ENCODE results near the gene SLC22A13.
"Not testable (repeated sequence)": the region's sequence is repeated elsewhere in the genome, so short reads cannot be mapped to it uniquely, and the experiment has no call there.

The SLC22A13 gene

DNA sequence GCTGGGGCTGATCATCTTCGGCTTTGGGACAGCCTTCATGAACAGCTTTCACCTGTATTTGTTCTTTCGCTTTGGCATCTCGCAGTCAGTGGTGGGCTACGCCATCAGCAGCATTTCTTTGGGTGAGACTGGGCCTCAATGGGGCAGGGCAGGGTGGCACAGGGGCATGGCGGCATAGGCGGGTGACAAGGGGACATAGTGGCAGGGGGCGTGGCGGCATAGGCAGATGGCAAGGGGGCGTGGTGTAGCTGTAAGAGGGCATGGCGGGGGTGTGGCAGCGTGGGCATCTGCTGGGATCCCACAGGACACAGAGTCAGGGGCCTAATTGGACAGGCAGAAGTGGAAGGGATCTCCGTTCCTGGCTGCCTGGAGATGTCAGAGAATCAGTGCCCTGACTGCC, 42.0 kb downstream of the SLC22A13 start:
- DNase-seq (ENCODE audit: low read depth), result no peak

DNA sequence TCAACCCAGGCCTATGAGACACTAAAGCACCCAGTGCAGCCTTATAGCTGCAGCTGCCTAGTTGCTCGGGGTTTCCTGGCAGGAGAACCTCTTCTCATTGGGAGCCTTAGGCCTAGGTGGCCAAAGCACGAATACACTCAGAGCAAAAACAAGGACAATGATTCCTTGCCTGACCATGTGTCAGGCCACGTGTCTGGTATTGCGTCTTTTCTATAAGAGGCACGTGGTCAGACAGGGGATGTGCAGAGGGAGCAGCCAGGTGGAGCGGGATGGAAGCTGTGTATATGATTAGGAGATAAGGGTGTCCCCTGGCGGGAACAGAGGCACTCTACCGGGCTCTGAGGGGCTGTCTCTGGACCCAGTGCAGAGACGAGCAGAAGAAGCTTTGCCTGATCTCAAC, 42.8 kb downstream of the SLC22A13 start:
- no peak for DNase-seq (ENCODE audit: low read depth)

DNA sequence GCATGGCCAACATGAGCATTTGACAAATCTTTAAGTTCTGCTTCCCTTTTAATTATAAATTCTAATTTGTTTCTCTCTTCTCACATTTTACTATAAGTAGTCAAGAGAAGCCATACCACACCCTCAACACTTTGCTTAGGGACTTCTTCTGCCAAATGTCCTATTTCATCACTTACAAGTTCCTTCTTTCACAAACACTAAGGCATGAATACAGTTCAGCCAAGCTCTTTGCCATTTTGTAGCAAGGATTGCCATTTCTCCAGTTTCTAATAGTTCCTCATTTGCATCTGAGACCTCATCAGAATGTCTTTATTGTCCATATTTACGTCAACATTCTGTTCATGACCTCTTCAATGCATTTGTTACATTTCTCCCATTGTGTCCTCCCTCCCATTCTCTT, 45.9 kb downstream of the SLC22A13 start:
- no peak for DNase-seq (ENCODE audit: low read depth)

DNA sequence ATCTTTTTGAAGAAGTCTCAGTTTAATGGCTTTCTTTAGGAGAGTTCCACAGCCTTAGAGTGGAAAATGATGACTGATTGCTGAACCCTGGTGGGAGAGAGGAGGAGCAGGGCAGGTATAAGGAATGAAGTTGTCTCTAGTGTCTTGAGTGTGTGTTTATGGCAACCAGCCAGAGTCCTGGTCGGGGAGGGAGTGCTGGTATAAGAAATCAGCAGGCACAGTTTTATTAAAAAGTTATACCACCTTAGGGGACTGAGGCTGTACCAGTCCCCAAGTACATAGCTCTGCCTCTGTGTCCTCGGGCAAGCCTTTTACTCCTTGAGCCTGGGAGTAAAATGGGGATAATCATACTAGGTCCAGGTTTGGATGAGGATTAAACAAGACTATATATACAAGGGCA, 46.3 kb downstream of the SLC22A13 start:
- DNase-seq (ENCODE audit: low read depth), result no peak

DNA sequence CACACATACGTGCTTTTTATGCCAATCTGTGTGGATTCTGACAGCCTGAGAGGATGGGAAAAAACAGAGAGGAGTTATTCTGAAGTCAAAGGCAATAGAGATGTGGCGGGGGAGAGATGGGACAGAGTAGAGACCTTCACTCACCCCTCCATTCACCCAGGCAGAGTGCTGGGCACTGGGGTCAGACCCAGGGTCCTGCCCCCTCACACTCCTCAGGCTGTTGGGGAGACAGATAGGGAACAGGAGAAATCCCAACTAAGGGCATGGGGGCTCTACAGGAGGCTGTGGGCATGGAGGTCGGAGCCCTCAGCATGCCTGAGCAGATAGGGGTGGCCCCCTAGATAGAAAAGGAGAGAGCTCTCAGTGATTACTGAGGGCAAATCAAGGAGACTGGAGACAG, 46.7 kb downstream of the SLC22A13 start:
- DNase-seq (ENCODE audit: low read depth), result no peak

DNA sequence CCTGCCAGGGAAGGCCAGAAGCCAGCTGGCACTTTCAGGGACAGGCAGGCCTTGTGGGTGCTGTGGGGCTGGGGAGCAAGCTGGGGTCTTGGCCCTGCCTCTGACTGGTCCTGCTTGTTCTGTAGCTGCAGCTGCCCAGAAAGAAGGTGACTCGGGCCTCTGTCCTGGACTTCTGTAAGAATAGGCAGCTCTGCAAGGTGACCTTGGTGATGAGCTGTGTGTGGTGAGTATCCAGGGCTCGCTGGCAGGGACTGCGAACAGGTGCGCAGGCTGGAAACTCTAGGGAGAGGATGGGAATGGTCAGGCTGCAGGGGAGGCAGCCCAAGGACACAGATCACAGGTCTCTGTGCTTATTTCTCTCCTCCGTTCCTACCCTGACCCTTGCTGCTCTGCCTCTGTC, 47.7 kb downstream of the SLC22A13 start:
- DNase-seq (ENCODE audit: low read depth), result no peak

DNA sequence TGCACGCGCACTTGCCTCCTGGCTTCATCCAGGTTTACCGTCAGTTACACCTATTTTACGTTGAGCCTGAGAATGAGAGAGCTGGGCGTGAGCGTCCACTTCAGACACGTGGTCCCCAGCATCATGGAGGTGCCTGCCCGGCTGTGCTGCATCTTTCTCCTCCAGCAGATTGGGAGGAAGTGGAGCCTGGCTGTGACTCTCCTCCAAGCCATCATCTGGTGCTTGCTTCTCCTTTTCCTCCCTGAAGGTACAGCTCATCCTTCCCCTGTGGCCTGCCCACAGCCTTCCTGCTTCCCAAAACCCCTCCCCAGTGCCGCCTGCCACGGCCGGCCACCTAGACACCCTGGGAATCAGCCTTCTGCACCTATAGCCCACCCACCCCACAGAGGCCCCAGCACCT, 48.1 kb downstream of the SLC22A13 start:
- DNase-seq (ENCODE audit: low read depth), result no peak

DNA sequence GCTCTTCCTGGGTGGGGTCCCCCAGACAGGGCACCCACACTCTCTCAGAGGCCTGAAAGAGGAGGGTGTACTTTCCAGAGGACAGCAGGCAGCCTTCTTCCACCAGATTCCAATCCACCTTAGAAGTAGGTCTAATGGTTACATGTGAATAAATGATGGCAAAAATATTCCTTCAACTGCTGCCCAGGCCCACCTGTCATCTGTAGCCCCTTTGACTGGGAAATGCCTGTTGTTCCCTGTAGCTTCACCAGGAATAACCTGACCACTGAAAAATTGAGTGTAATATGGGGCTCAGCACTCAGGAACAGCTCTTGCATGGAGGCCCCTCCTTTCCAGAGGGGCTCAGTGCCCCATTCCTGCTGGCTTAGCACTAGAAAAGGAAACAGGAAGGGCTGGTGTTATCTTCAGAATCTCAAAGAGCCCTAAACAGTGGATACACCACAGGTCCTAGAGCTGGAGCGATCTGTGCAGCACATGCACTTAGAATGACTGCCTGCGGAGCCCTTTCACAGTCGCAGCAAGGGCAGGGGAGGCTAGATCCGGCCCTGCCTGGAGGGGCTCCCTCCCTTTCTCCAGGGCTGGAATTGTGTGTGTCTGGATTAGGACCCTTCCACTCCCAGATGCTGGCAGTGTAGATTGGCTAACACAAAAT, 48.6 kb downstream of the SLC22A13 start:
- DNase-seq (ENCODE audit: low read depth), result no peak

DNA sequence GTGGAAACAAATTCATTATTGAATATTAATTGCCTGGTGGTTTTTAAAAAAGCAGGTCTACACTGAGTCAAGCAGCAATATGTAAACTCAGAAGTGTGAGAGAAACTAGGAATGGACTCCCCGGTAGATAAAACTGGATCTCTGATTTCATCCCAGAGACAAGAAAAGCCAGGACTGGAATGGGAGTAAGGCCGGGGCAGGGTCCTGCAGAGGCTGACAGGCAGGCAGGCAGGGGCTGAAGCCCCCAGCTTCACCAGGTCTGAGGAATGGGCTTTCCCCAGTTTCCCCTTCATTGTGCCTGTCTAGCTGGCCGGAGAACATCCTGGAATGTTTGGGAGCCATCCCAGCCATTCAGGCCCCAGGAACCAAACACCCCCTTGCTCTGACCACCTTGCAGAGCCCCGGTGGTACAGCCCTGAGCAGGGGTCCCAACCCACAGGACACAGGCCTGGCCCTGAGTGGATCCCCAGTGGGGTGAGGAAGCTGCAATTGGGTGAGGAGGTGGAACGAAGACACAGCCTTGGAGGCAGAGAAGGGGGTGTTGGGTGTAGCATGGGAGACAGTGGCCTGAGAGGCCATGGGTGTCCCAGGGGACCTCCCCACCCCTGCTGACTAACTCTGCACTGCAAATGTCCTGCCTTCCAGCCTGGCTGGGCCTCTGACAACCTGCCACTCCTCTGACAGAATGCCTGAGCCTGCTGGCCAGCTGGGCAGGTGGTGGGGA, 49.3 kb downstream of the SLC22A13 start:
- no peak for DNase-seq (ENCODE audit: low read depth)

DNA sequence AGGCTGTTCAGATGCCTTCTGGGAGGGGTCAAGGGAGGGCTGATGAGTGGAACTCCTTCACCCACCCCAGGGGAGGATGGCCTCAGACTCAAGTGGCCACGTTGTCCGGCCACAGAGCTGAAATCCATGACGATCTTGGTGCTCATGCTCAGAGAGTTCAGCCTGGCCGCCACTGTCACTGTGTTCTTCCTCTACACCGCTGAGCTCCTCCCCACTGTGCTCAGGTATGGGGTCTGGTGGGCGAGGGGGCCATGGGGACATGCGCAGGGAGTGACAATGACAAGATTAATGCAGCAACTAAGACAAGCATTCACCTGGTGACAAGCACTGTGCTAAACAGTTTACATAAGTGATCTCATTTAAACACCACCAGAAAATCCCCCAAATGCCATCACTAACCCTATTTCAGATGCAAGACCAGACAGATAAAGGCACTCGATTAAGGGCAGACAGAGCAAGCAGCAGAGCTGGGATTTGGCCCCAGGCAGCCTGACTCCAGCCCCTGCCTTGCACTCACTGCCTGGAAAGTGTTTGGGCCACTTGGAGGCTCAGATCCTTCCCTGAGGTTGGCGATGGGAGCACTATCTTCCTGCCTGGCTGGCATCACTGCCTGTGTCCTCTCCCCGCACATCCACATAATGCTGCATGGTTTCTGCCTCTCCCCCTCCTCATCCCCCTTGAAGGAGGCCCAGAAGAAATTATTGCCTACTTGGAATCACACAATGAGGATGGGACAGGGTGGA, 50.0 kb downstream of the SLC22A13 start:
- no peak for DNase-seq (ENCODE audit: low read depth)

DNA sequence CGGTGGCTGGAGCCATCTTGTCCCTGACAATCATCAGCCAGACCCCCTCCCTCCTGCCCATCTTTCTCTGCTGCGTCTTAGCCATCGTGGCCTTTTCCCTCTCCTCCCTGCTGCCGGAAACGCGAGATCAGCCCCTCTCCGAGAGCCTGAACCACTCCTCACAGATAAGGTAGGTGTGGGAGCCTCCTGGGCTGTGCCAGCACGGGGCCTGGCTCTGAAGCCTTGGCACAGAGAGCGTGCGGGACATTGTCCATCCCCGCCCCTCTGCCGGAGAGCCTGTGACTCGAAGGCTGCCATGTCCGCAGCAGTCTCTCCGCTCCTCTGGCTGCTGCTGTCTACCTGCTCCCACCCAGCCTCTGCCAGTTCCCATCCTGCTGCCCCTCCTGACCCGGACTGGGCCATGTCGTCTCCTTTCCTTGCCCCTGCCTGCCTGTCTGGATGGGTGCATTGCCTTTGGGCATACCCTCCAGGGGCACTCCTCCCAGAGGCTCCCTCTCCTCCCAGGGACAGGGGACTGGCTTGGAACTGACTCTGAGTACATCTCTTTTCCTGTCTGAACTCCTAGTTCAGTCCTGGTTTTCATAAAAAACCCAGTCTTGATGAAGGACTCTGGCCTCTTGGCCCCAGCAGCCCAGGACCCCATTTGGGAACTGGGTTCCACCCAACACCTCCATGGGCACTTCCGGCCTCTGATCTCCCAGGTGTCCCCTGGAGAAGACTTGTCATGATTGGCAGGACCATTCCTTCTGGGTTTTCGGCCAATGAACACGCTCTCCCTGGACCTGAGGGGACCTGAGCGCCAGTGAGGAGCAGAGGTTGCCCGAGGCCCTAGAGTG, 51.0 kb downstream of the SLC22A13 start:
- no peak for DNase-seq (ENCODE audit: low read depth)

DNA sequence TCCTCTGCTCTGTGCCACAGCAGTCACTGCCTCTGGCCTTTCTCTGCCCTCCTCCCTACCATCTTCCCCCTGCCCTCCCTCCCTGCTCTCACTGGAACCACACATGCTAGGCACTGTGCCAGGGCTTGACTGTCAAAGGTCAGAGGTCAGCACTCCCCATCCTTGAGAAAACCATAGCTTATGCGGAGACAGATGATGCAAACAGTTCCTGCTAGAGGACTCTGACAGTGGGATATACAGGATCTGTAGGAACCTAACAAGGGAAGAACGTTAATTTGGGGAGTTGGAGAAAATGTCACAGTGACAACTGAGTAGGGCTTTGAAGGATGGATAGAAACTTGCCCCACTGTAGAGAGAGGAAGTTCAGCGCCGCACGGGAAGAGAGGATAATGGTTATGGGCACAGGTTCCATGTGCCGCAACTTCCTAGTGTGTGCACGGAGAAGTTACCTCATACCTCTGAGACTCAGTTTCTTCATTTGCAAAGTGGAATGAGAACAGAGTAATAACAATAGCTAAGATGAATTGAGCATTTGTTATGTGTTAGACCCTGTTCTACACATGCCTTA, 51.7 kb downstream of the SLC22A13 start:
- DNase-seq (ENCODE audit: low read depth), result no peak

DNA sequence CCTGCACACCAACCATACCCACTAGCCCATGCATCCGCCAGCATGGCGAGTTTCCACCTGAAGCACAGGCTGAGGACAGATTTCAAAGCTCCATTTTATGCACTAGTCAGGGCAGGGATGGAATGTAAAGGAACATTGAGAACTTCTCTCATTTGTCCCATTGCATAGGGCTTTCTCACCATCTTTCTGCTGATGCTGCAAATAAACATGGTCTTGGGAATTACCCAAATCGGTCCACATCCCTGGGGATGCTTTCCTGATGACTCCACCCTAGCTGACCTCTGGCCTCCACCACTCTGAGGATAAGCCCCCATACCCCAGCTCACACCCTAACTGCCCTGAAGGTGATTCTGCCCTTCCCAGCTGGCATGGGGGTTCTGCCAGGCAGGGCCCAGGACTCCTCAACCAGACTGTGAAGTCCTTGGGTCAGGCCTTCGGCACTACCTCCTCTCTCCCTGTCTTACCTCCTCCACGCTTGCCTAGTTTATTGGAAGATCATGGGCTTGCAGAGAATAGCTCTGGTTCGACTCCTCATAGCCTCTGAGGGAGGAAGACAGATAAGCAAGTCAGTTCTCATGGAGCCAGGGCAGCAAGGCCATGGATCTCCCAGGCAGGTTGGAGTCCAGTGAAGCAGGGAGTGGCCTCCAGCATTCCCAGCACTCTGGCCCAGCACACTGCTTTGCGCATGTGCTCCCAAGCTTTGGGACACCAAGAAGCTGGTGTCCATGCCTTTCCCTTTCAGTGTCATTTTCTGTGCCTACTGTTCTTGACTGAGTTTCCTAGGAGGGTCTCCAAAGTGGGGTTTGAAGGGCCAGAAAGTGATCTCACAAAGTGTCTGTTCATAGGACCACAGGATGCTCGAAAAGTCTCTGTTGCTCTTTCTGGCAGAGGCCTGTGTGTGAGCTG, 53.4 kb downstream of the SLC22A13 start:
- DNase-seq (ENCODE audit: low read depth), result no peak

DNA sequence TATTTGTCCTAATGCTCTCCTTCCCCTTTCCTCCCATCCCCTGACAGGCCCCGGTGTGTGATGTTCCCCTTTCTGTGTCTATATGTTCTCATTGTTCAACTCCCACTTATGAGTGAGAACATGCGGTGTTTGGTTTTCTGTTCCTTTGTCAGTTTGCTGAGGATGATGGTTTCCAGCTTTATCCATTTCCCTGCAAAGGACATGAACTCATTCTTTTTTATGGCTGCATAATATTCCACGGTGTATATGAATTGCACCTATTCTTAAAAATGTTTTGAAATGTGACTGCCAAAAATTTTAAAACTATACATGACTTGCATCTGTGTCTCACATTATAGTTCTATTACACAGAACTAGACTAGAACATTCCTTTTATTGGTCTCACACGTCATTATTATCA, 55.0 kb downstream of the SLC22A13 start:
- DNase-seq (ENCODE audit: low read depth), result not testable (repeated sequence)

DNA sequence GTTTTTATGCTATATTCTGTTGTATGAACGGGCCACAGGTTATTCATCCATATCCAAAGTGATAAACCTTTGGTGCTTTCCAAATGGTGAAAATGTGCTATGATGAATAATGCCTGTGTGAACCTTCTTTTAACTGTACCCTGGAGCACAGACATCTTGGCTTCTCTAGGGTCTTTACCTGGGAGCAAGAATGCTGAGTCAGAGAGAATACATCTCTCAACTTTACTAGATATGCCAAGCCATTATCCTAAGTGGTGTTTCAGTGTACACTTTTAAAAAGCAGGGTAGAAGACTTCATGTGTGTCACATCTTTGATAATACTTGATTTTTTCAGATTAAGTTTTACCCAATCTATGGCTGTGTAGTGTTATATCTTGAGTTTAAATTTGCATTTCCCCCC, 57.4 kb downstream of the SLC22A13 start:
- no peak for DNase-seq (ENCODE audit: low read depth)

DNA sequence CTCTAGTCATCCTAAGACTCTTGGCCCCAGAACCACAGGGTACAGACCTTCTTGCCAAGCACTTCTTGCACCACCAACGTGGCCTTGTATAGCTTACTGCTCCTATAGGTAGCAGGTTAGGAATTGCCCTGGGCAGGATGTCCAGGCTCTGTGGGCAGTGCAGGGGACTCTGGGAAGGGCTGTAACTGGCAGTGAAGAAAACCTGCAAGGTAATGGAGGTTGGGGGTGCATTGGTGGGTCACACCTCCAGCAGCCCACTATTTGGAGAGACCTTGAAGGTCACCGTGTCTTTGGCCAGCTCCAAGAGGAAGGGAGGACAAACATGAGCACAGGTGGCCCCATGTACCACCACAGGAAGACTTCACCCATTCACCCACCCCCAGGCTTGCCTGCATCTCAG, 59.6 kb downstream of the SLC22A13 start:
- DNase-seq (ENCODE audit: low read depth), result no peak

DNA sequence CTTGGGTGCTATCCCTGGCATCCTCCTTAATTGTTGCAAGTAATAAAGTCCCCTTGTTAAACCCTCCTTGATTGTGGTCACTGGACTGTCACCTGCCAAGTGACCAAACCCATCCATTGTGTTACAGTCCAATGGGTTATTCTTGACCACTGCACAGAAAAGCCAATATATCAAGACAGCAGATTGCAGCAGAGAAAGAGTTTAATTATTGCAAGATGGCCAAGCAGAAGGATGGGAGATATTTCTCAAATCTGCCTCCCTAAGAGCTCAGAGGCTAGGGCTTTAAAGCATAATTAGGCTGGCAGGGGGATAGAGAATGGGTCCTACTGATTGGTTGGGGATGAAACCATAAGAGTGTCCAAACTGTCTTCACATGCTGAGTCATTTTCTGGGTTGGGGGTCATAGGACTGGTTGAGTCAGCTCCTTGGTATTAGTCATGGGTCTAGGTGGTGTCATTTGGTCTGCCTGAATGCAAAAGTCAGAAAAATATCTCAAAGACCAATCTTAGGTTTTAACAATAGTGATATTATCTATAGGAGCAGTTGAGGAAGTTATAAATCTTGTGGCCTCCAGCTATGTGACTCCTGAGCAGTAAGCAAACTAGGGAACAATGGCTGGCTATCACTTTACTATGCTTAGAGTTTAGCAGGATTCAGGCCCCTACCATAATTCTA, 61.9 kb downstream of the SLC22A13 start:
- DNase-seq (ENCODE audit: low read depth), result no peak

All from GM04503 (cell line).